ENCODE results near the gene RNF220.
A peak's percentile ranks its signal among the peaks of the same experiment; 100 is the strongest.
"Not testable (repeated sequence)": the region's sequence is repeated elsewhere in the genome, so short reads cannot be mapped to it uniquely, and the experiment has no call there.

RNF220 gene

GRCh38 chr1:44654621-44655187, 249.6 kb downstream of the RNF220 start:
- no peak for DNase-seq (ENCODE audit: low spot score)

- DNase-seq (ENCODE audit: low spot score) = peak; percentile 39
Observed at GRCh38 chr1:44655609-44656008, 250.6 kb downstream of the RNF220 start.

- no peak for DNase-seq (ENCODE audit: low spot score)
Observed at GRCh38 chr1:44659566-44659965, 254.5 kb downstream of the RNF220 start.

GRCh38 chr1:44660176-44660575, 255.1 kb downstream of the RNF220 start:
- DNase-seq (ENCODE audit: low spot score) = no peak

GRCh38 chr1:44661781-44662682, 257.0 kb downstream of the RNF220 start:
- no peak for DNase-seq (ENCODE audit: low spot score)

GRCh38 chr1:44662683-44663030, 257.6 kb downstream of the RNF220 start:
- DNase-seq (ENCODE audit: low spot score) = no peak

GRCh38 chr1:44663417-44663816, 258.4 kb downstream of the RNF220 start:
- DNase-seq (ENCODE audit: low spot score) = no peak

- no peak for DNase-seq (ENCODE audit: low spot score)
Observed at GRCh38 chr1:44664730-44665370, 259.8 kb downstream of the RNF220 start.

GRCh38 chr1:44666719-44667118, 261.7 kb downstream of the RNF220 start:
- not testable (repeated sequence) for DNase-seq (ENCODE audit: low spot score)

- DNase-seq (ENCODE audit: low spot score) = no peak
Observed at GRCh38 chr1:44670751-44671640, 265.9 kb downstream of the RNF220 start.

- peak; percentile 82 for DNase-seq (ENCODE audit: low spot score)
Observed at GRCh38 chr1:44672254-44672955, 267.4 kb downstream of the RNF220 start.

GRCh38 chr1:44672961-44673674, 268.1 kb downstream of the RNF220 start:
- no peak for DNase-seq (ENCODE audit: low spot score)

- DNase-seq (ENCODE audit: low spot score) = no peak
Observed at GRCh38 chr1:44673675-44674112, 268.6 kb downstream of the RNF220 start.

GRCh38 chr1:44674113-44675000, 269.3 kb downstream of the RNF220 start, which contains the start of the genes ARMH1 and TMEM53:
Gene ARMH1 (plus strand): TSS chr1:44674714. CDS start chr1:44689698, 14,984 bp downstream.
Gene TMEM53 (minus strand): TSS chr1:44674481. CDS start chr1:44674391, 90 bp downstream.
- DNase-seq (ENCODE audit: low spot score) = peak; percentile 99

GRCh38 chr1:44675186-44675585, 270.1 kb downstream of the RNF220 start:
- DNase-seq (ENCODE audit: low spot score) = no peak

GRCh38 chr1:44676484-44677200, 271.6 kb downstream of the RNF220 start:
- DNase-seq (ENCODE audit: low spot score) = peak; percentile 82

- DNase-seq (ENCODE audit: low spot score) = peak; percentile 57
Observed at GRCh38 chr1:44677201-44677766, 272.2 kb downstream of the RNF220 start.

GRCh38 chr1:44678120-44678519, 273.1 kb downstream of the RNF220 start:
- DNase-seq (ENCODE audit: low spot score) = no peak

Data from kidney tubule cell (primary cell).